Germinal center (tissue), 1 donor: ENCODE measurements around the gene CDKN2B-AS1.
"Not testable (repeated sequence)": the region's sequence is repeated elsewhere in the genome, so short reads cannot be mapped to it uniquely, and the experiment has no call there.

Experiments used
- DNase-seq: peaks from one replicate; pipeline ENCODE4 v3.0.0; 2012; ENCODE audit warnings: mixed read lengths, low spot score

Gene CDKN2B-AS1

DNA sequence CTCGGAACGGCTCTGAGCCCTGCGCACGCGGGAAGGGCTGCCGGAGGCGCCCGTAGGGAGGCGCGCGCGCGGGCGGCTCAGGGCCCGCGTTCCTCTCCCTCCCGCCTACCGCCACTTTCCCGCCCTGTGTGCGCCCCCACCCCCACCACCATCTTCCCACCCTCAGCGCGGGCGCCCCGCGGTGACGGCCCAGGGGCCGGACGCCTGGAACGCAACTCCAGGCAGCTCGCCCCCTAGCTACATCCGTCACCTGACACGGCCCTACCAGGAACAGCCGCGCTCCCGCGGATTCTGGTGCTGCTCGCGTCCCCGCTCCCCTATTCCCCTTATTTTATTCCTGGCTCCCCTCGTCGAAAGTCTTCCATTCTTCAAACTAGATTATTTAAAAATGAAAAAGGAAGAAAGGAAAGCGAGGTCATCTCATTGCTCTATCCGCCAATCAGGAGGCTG lies at the start of gene CDKN2B-AS1:
Gene CDKN2B-AS1 (plus strand): TSS at position 236 of the 450 bp plus-strand sequence.
- peak; percentile 52 for DNase-seq

GRCh38 chr9:21945606-21946005 lies 49.0 kb upstream of the CDKN2B-AS1 start:
- no peak for DNase-seq

DNA sequence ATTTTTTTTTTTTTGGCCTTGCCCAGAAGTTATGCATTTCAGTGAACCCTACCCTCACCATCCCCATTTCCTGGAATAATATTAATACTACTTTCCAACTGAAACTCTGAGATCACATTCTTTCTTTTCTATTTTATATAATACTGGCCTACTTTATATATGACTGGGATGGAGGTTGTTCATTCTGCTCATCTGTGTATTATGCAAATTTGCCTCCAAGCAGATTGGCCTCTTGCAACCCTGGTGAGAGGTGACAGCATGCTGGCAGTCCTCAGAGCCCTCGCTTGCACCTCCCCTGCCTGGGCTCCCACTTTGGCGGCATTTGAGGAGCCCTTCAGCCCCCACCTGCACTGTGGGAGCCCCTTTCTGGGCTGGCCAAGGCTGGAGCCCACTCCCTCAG lies 35.8 kb upstream of the CDKN2B-AS1 start:
- no peak for DNase-seq

DNA sequence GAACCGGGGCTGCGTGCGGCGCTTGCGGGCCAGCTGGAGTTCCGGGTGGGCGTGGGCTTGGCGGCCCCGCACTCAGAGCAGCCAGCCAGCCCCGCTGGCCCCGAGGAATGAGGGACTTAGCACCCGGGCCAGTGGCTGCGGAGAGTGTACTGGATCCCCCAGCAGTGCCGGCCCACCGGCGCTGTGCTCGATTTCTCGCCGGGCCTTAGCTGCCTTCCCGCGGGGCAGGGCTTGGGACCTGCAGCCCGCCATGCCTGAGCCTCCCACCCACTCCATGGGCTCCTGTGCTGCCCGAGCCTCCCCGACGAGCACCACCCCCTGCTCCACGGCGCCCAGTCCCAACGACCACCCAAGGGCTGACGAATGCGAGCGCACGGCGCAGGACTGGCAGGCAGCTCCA lies 35.3 kb upstream of the CDKN2B-AS1 start:
- DNase-seq = not testable (repeated sequence)

DNA sequence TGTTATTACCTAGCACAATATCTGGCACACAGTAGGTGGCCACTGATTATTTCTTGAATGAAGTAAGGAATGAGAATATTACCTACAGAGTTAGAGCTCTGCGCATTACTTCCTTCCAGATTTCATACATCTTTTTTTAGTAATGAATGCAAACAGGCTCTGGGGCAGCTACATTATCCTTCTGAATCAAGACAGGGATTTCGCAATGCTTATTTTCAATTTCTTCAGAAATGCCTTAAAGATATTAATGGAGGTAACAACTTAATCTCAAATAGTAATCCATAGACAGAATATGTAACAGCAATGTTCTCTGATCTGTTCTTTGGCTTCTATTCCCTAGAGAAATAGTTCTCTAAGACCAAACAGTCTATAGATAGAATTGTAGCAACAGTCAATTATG lies 33.0 kb upstream of the CDKN2B-AS1 start:
- no peak for DNase-seq

DNA sequence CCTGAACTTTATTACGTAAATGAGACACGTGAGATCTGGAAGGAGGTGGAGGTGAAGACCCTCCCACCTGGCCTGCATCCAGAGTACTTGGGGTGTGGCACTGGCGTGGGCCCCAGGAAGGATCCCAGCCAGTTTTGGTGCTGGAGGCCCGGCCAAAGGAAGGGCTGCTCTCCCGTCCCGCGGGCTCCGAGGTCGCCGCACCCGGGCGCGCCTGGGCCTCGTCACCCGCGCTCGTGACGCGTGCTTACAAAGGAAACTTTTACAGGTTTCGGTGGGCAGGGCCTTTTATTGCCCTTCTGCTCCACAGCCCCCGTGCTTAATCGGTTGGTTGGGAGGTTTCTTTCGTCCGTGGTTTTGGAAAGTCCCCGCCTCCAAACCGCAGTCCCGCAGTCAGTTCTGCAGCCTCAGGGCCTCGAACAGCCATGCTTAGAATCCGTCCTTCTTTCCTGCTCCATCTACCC lies 29.6 kb upstream of the CDKN2B-AS1 start:
- DNase-seq = peak; percentile 21

DNA sequence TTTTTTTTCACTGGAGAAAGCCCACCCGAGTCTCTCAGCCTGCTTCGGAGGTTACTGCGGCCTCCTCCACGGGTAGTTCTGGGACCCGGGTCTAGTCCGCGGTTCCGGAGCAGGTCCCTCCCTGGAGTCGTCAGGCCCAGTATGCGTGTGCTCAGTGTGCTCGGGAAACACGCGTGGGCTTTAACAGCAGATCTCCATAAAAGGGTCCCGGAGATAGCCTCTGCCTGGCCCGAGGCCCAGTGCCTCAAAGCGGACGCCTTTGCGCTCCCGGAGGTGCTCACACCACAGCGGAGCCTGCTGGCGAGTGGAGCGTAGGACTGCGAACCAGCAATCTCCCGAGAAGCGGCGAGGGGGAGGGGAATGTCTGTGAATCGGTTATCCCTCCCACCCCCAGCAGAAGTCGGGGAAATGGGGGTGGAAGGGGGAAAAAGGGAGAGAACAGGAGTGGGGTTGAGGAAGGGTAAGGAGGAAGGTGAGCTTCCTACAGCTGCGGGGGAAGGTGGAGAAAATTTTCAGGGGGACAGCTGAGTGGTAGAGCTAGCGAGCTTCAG lies 29.1 kb upstream of the CDKN2B-AS1 start:
- DNase-seq = peak; percentile 55

- DNase-seq = no peak
These were observed 28.3 kb upstream of the CDKN2B-AS1 start for GRCh38 chr9:21966140-21966851.

DNA sequence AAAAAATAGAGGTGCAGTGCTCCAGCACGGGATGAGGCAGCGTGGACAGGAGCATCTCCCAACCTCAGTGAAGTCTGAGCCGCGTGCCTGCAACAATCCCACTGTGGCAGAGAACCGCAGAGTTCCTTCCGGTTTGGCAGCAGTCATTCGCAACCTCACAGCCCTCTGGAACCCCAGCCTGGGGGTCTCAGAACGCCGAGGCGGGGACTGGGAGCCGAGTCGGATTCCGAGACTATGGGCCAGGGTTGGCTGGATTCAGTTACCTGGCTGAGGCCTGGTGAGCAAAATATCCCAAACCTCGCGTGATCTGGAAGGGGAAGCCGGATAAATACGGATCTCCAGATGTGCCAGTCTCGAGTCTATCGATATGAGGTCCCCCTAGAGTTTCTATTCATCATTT lies 27.4 kb upstream of the CDKN2B-AS1 start:
- no peak for DNase-seq

- no peak for DNase-seq
These were observed 26.9 kb upstream of the CDKN2B-AS1 start for GRCh38 chr9:21967702-21968101.

DNA sequence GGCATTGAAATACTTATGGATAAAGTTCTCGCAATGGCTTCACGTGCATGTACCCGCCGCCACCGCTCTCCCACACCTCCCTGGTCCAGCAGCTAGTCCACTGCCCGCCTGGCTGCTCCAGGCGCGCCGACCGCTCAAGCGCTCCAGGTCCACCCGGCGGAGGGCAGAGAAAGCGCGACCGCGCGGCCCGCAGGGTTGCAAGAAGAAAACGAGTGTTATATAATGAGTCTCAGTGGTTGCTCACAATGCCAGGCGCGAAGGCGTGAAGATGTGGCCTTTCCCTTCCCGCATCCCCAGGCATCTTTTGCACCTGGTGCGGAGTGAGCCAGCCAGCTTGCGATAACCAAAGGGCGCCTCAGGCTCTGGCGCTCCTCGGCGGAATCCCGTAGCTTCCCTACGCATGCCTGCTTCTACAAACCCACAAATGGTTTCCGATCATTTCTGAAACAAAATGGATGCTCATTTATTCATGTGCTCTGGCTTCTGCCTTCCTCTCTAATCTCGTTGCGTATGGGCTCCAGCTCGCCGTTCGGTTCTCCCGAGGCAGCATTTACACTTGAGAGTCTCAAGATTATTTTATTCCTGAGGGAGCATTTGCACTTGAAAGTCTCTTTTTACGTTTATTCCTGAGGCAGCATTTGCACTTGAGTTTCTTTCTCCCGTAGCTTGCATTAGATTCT lies 26.1 kb upstream of the CDKN2B-AS1 start:
- DNase-seq = no peak

GRCh38 chr9:21969011-21969940 lies 25.3 kb upstream of the CDKN2B-AS1 start:
- DNase-seq = no peak

DNA sequence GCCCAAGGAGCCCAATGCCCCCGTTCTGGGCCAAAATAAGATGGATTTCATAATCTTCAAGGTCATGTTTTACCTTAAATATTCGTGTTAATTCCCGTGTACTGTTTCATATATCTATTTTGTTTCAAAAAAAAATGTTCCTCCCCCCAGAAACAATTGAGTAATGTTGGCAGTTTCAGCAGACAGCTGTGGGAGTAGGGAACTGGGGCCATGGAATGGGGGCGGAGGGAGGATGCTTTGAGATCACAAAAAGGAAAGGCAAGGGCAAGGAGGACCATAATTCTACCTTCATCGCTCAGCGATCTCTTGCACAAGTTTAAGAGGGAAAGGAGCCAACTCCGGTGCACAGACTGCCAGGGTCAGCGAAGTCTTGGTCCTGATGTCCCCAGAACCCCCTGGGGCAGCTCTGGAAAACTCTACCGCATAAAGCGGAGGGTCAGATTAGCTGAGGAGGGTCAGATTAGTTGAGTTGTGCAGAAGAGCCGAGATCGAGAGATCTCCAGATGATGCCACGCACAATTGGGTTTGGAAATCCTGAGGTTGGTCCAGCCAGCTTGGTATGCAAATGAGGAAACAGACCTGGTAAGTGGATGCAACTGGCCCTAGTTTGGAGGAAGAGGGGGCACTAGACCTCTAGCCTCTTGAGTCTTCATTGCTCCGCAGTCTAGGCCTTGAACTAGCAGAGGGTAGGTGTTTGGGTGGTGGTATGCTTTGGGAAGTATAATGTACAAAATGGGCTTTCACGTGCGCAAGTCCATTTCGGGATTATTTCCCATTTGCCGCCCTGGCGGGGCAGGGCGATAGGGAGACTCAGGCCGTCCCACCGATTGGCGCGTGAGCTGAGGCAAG lies 24.4 kb upstream of the CDKN2B-AS1 start:
- no peak for DNase-seq

GRCh38 chr9:21970800-21971640 lies 23.6 kb upstream of the CDKN2B-AS1 start:
- no peak for DNase-seq

DNA sequence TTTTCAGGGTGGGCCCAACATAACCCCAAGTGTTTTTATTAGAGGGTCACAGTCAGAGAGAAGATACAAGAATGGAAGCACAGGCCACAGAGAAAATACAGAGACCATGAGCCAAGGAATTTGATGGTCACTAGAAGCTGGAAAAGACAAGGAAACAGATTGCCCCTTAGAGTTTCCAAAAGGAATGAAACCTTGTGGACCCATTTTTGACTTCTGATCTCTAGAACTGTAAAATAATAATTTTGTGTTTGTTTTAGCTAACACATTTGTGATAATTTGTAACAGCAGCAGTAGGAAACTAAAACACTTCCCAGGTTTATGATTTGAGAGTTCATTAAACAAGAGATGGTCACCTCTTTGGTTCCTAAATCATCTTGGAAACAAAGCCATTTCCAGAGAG lies 22.2 kb upstream of the CDKN2B-AS1 start:
- DNase-seq = no peak

DNA sequence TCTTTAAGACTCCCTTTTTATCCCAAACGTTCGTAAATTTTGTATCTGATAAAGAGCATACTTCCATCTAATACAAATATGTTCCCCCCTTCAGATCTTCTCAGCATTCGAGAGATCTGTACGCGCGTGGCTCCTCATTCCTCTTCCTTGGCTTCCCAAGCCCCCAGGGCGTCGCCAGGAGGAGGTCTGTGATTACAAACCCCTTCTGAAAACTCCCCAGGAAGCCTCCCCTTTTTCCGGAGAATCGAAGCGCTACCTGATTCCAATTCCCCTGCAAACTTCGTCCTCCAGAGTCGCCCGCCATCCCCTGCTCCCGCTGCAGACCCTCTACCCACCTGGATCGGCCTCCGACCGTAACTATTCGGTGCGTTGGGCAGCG lies 20.3 kb upstream of the CDKN2B-AS1 start:
- no peak for DNase-seq

DNA sequence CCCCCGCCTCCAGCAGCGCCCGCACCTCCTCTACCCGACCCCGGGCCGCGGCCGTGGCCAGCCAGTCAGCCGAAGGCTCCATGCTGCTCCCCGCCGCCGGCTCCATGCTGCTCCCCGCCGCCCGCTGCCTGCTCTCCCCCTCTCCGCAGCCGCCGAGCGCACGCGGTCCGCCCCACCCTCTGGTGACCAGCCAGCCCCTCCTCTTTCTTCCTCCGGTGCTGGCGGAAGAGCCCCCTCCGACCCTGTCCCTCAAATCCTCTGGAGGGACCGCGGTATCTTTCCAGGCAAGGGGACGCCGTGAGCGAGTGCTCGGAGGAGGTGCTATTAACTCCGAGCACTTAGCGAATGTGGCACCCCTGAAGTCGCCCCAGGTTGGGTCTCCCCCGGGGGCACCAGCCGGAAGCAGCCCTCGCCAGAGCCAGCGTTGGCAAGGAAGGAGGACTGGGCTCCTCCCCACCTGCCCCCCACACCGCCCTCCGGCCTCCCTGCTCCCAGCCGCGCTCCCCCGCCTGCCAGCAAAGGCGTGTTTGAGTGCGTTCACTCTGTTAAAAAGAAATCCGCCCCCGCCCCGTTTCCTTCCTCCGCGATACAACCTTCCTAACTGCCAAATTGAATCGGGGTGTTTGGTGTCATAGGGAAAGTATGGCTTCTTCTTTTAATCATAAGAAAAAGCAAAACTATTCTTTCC lies 19.7 kb upstream of the CDKN2B-AS1 start:
- DNase-seq = peak; percentile 28

DNA sequence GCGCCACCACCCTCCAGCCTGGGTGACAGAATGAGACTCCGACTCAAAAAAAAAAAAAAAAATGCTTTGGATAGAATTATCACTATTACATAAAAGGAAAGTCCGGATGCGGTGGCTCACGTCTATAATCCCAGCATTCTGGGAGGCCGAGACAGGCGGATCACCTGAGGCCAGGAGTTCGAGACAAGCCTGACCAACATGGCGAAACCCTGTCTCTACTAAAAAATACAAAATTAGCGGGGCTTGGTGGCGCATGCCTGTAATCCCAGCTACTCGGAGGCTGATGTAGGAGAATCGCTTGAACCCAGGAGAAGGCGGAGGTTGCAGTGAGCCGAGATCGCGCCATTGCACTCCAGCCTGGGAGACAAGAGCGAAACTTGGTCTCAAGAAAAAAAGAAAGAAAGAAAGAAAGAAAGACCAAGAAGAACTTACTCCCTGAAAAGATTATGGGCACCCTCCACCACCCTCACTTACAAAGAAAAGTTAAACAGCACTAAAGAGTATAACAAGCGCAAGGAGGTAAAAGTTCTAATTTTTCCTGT lies 18.2 kb upstream of the CDKN2B-AS1 start:
- DNase-seq = no peak

- no peak for DNase-seq
These were observed 12.2 kb upstream of the CDKN2B-AS1 start for GRCh38 chr9:21982391-21982790.
